Measurements from ENCODE around the gene TRMO. TPM values are rescaled to one million over a fixed set of nuclear protein-coding genes. Genes with fewer than 3 reads are reported as not detected.

Gene TRMO
- total and polyA plus RNA-seq, 2 of the 8 experiments (the other 6 are each of a cell fraction or from before 2014, with no cell fraction given), result 4.6 to 5.6 TPM

- TF ChIP-seq SIRT6 (IDR thresholded peaks at IDR 0.05; ENCODE audit: low read length) (no peak), JUND (IDR thresholded peaks at IDR 0.05; ENCODE audit: low read length) (no peak), PHF8 (conservative IDR thresholded peaks at IDR 0.05; ENCODE audit: low read depth, low read length) (no peak), POLR2AphosphoS5 (IDR thresholded peaks at IDR 0.05; ENCODE audit: low read depth, low read length) (no peak), CREB1 (IDR thresholded peaks at IDR 0.05) (no peak), ZNF274 (IDR thresholded peaks at IDR 0.05; ENCODE audit: borderline replicate concordance, extremely low read depth, low read length) (no peak)
- ChIA-PET CTCF (ENCODE audit: partially characterized antibody) (interaction anchor here (1.0 to 2.9 kb wide), 7 partner anchors 11 to 125 kb away, joined by 3 to 23 read pairs (median 4); no protein-coding TSS in a partner anchor), POLR2A (ENCODE audit: partially characterized antibody) (interaction anchor here (2.2 kb wide), 1 partner anchor 11 kb away, joined by 9 read pairs; no protein-coding TSS in a partner anchor)
- Histone ChIP-seq H3K23me2 (ENCODE audit: low read depth, low read length) (peaks cover 3% of the 10 kb centered on the region; the same call in 1 of the 2 replicates), H3K79me1 (ENCODE audit: low read depth, low read length) (no peaks in the 10 kb centered on the region), H3K27me3 (replicated peaks in 1 of 4; ENCODE audit: control insufficient read depth in 3 of 4, extremely low read depth in 1 of 4, insufficient read depth in 3 of 4, low read length in 3 of 4) (peaks cover 69 to 89% (median 85%) of the 10 kb centered on the region in 4 experiments), H2AK5ac (ENCODE audit: low read depth, low read length) (no peak overlapping the region), H3K14ac (ENCODE audit: insufficient read length) (no peak overlapping the region), H3K4ac (replicated peaks; ENCODE audit: insufficient read length, low read depth, low read length) (no peak overlapping the region), H3K18ac (ENCODE audit: extremely low read depth, low read length) (no peak overlapping the region), H2AFZ (ENCODE audit: low read length) (no peak overlapping the region), H3K79me2 (ENCODE audit: control insufficient read depth in 1 of 2, insufficient read depth in 2 of 2, low read length in 2 of 2) (no peaks in the 10 kb centered on the region), H4K5ac (ENCODE audit: insufficient read length, low read depth, low read length) (no peak overlapping the region), H3K27ac (ENCODE audit: low read depth, low read length) (no peak overlapping the region), H3K9ac (replicated peaks in 1 of 4; ENCODE audit: extremely low read depth in 1 of 4, low read depth in 3 of 4, low read length in 3 of 4) (no peak overlapping the region), H4K8ac (ENCODE audit: extremely low read depth, insufficient read depth, low read length) (no peak overlapping the region), H3K56ac (replicated peaks; ENCODE audit: insufficient read length, low read depth, low read length) (no peak overlapping the region), H3K23ac (ENCODE audit: insufficient read length) (no peak overlapping the region), H2BK5ac (ENCODE audit: low read depth, low read length) (no peak overlapping the region), H3K9me3 (ENCODE audit: insufficient read depth in 2 of 2, low read depth in 1 of 2, low read length in 1 of 2) (no peaks in the 10 kb centered on the region), H3K4me2 (ENCODE audit: insufficient read depth in 1 of 2, low read depth in 2 of 2, low read length in 2 of 2) (peak overlapping the region in 1 of 2 experiments; percentile 76; a peak in 1 of 4 replicates), H2BK120ac (replicated peaks; ENCODE audit: low read depth, low read length) (no peak overlapping the region), H3K4me1 (replicated peaks in 1 of 4; ENCODE audit: control insufficient read depth in 3 of 4, insufficient read depth in 4 of 4, low read length in 3 of 4) (peaks cover 5 to 24% (median 17%) of the 10 kb centered on the region in 4 experiments), H3K4me3 (ENCODE audit: extremely low read depth in 1 of 4, insufficient read depth in 2 of 4, low read depth in 3 of 4, low read length in 4 of 4) (no peak overlapping the region), H2BK20ac (ENCODE audit: low read length) (no peak overlapping the region), H2BK15ac (ENCODE audit: low read length) (no peak overlapping the region), H4K20me1 (replicated peaks in 1 of 2; ENCODE audit: control insufficient read depth in 1 of 2, insufficient read depth in 2 of 2, low read length in 2 of 2) (peaks cover 11 to 27% of the 10 kb centered on the region in 2 experiments), H2BK12ac (ENCODE audit: low read depth, low read length) (no peak overlapping the region), H3K36me3 (ENCODE audit: control insufficient read depth in 2 of 4, insufficient read depth in 4 of 4, low read length in 3 of 4) (peaks cover 0 to 9% (median 0%) of the 10 kb centered on the region in 4 experiments; a peak in 1 of 8 replicates), H4K91ac (replicated peaks; ENCODE audit: insufficient read length, low read length) (no peak overlapping the region)
- DNase-seq (ENCODE audit: low read depth in 1 of 2, low spot score in 2 of 2) (no peak), FAIRE-seq (no peak)
- WGBS, 2 experiments (ENCODE audit: extremely low coverage in 1 of 2, insufficient coverage in 1 of 2, insufficient read length in 1 of 2, insufficient replicate concordance in 2 of 2, low coverage in 1 of 2, low lambda C conversion rate in 2 of 2, missing lambda C conversion rate in 1 of 2), result 42% methylated on average over 1 of the region's 1 CpG; no CpG with 5 or more reads in 1 of the 2 experiments
These were observed 63.5 kb downstream of the TRMO start for GRCh38 chr9:97858826-97859225.

Data from H1 (cell line).